ENCODE measurements around the gene RHEX.

Gene RHEX

DNA sequence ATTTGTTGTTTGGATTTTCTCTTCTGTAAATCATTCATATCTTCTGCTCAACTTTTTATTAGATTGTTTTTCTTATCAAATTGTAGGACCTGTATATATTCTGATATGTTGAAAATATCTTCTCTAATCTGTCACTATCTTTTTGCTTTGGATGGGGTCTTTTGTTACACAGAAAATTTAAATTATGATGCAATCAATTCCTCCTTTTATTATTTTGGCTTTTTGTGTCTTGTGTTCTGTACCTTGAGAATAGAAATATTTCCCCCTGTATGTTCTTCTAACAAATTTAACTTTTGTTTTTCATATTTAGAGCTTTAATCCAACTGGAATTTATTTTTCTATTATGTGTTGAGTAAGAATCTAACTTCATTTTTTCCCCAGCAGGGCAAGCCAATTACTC, 67.4 kb downstream of the RHEX start:
- no peak for DNase-seq

DNA sequence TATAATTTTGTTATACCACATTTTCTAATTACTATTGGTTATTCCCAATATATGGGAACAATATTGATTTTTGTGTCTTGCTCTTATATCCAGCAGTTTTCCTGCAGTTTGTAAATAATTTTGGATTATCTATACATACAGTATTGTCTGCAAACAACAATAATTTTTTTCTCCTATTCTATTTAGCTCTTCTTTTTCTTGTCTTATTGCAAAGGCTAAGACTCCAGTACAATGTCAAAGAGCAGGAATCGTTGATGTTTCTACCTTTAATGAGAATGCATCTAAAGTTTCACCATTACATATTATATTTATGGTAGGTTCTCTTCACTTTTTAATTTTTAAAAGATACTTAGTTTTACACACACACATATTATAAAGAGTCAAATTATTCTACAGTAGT, 68.3 kb downstream of the RHEX start:
- DNase-seq: no peak

DNA sequence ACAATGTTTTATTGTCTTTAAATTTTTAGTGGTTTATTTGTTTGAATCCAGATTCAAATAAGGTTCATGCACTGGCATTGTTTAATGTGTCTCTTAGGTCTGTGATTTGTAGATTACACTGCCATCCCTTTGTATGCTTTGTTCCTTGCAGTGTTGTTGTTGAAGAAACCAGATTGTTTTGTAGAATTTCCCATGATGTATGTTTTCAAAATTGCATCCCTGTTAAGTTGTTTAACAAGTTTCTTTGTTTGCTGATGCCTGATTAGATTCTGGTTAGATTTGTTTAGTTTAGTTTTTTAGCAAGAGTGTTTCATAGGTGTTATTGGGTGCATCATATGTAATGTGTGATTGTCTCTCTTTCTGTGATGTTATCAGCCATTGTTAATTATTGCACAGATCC, 69.7 kb downstream of the RHEX start:
- DNase-seq: no peak

DNA sequence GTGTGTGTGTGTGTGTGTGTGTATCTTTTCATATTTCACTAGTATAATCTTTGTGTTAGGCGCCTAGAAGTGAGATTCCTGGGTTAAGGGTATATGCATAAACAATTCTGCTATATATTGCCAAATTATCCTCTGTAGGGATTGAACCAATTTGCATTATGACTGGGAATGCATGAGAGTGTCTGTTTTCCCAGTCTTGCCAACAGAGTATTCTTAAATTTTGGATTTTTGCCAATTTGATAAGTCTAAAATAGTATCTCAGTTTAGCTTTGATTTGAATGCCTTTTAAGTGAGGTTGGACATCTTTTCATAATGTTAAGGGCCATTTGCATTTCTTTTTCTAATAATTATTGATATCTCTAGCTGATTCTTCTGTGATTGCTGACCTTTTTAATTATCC, 72.4 kb downstream of the RHEX start:
- DNase-seq: no peak

DNA sequence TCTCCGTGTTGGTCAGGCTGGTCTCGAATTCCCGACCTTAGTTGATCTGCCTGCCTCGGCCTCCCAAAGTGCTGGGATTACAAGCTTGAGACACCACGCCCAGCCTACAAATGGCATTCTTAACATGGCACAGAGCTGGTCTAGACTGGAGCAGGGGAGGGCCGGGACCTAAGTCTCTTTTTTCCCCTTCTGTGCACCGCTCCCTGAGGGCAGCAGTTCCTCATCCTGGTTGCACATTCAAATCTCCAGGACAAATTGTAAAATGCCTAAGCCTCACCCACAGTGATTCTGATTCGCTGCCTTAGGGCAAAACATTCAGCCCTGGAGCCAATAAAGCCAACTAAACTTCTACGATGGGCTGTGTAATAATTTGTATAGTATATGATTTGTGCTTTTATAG, 74.4 kb downstream of the RHEX start:
- no peak for DNase-seq

DNA sequence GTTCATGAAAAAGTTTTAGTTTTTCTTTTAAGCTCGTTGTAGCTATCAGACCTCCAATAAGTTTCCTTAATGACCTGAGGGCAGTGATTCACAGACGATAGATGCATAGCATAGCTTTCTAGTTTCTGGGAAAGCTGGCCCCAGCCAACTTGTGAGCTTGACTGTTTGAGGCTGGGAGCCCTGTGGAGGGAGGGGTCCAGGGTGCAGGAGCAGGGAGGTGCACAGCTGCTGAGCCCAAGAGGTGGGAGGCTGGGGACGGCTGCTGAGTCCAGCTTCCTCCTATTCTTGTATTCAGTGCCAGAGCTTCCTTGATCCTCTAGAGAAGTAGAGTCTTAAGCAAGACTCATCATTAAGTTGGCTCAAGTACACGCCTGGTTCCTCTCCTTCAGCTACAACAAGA, 75.2 kb downstream of the RHEX start:
- DNase-seq: no peak

DNA sequence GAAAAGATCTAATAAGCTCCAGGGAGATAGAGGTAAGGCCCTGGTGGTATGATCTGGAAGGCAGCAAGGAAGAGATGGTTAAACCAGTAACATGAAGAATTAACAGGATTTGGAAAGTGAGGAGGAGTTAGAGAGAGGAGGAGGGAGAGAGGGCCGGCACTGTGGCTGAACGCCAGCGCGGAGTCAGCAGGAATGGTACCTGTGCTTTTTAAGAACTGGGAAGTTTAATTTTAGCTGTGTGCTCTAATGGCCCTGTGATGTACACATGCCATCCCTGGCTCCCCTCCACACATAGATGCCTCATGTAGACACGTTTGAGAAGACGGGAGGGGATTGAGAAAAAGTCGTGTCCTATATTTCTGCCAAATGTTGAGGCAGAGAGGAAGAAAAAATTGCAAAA, 78.1 kb downstream of the RHEX start:
- DNase-seq: no peak

DNA sequence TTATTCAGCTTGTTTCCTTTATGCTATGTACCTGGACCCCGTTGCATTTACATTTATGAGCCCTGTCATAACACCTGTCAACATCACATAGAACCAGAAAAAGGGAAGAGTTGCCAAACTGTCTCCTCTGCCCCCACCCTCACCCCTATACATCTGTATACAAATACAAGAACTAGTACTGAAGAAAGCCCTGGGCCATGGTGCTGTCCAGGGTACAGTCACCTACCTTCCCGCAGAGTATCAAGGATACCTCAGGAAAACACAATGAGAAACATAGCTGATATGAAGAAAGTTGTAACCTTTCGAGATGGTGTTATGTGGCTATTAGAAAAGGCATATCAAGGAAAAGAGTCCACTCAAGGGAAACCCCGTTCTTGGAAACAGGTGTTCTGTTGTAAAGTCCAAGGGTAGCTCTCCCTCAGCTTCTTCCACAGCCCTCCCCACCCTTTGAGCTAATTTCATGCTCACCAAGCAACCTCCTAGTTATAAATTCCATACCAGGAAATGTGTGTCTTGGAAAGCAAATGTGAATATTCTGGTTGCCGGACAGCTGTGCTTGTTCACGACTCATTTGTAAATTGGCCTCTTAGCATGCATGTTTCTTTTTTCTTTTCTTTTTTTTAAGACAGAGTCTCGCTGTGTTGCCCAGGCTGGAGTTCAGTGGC, 80.9 kb downstream of the RHEX start:
- no peak for DNase-seq

DNA sequence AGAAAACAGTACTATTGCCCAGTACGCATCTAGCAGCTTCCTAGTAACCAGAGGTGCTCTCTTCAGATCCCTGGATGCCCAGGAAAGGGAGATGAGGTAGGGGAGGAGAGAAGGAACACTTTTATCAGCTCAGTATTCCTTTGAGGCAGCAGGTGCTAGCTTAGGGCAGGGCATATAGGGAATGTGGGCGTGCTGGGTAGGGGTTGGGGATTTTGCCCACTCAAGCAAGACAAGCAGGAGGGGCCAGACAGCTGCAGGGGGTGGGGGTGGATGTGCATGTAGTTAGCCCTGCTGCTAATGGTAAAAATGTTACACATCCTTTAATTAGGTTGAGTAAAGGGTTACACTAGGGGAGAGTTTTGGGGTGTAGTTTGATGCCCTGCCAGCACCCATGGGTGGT, 82.3 kb downstream of the RHEX start:
- DNase-seq: no peak

DNA sequence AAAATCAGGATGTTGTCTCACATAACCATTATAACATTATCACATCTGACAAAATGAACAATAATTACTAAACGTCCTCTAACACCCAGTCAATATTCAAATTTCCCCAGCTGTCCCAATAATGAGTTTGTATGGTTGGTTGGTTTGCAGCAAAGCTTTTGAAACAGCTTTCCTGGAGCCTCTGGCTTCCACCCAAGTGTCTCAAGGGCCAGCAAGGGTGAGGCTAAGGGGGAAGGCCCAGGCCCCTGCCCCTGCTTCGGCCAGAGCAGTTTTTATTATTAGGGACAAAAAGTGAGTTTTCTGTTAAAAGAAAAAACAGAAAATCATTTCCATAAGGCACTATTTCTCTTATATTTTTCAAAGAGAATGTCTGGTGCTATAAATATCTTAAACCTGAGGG, 83.3 kb downstream of the RHEX start:
- DNase-seq: no peak

DNA sequence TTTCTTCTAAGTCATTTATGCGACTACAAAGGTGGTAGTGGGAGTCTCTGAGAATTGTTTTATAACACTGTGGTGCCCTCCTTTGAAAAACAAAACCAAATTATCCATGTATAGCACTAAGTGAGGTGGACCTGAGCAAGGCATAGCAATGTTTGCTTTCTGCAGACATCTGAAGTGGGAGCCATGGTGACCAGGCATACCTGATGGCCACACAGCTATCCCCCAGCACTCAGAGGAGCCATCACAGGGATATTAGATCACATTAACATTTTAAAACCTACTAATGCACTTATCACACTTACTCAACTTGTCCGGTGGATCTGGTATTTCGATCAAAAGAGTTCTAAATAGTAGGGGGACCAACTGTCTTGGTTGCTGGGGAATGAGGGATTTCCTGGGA, 89.0 kb downstream of the RHEX start:
- no peak for DNase-seq

DNA sequence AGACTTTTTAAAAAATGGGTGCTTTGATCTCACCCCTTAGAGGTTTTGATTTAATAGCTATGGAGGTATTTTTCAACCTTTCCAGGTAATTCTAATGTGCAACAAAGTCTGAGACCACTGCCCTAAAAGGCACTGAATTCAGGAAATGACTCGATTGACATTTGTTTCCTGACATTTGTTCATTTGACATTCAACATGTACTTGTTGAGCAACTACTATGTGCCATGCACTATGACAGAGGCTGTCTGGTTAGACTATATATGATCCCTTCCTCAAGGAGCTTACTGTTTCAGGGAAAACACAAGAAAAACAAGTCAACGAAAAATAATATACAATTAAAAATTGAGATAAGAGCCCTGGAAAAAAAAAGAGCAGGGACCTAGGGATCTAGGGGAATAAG, 89.8 kb downstream of the RHEX start:
- DNase-seq: no peak

DNA sequence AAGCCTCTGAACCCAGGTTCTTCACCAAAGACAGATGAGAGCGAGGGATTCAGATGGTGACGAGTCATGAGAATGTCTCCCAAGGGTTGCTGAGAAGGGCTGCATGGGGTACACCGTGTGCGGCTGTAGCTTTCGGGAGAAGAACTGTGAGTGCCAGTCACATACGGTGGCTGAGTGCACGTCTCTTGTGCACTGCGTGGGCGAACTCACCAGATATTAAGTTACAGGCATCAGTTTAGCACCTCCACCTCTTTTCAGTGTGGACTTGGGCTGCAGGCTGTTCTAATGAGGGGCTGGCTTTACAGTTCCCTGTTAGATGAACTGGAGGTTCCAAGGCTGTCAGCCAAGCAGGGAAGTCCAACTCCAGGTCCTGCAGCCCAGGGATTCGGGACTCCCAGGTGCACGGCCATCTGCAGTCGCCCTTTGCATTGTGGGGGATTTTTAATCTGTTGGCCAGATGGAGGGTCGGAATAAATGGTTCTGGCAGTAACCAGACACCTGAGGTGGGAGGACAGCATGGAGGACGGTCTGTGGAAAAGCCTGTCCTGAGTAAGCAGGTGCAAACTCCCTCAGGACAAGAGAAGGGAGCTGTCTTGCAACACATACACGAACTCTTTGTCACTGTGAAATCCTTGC, 90.7 kb downstream of the RHEX start:
- DNase-seq: no peak

DNA sequence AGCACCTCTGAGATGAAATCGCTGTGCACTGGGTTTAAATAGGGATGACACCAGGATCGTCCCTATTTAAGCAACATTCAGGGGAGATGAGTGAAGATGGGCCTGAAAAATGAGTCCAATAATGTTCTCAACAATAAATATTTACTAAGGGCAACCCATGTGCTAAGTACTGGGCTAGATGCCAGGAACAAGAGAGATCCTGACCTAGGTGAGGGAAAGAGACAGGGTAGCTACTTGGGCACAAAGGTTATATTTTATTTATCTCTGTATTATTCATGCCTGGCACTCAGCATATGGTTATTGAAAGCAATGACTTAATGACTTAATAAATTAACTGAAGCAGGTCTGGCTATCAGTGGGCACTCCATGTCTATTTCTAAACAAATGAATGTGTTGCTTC, 91.6 kb downstream of the RHEX start:
- DNase-seq: peak; percentile 14

DNA sequence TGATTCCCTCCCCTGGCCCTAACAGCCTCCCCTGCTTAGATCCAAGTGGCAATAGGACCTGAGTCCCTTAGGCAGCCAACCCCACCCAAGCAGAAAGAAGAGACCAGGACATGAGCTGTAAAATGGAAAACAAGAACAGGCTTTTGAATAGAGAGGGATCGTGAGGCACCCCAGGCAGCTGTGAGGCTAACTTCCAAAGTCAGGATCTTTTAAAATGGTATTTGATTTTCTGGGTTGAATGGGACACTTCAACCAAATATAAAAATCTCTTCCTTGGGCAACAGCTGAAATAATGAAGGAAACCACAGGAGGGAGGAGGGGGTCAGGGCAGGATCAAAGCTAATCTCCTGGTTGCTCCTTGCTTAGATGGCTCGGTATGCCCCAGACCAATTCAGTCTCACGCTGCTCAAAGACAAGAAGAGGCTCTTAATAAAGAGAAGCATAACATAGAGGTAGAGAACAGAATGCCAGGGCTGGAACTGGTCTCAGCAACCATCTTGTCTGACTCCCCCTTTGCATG, 92.9 kb downstream of the RHEX start:
- no peak for DNase-seq

Data from NCI-H748 treated with DMSO at 0.1 percent for 48 hours (cell line).